HEK293T (cell line): ENCODE results near the gene TCF7L1.

ENCODE experiments used
- CTCF ChIA-PET: fragments of 350-600 bp; formaldehyde crosslinking; extraction: SDS; loops from one replicate; lab custom pipeline; 2021; ENCODE audit warnings: antibody characterized with exemption, inconsistent platforms; lab: Yijun Ruan, JAX
- POLR2A ChIA-PET: fragments of 350-600 bp; formaldehyde crosslinking; extraction: SDS; loops from one replicate; lab custom pipeline; 2020; ENCODE audit warnings: antibody characterized with exemption, inconsistent platforms; lab: Yijun Ruan, JAX
- DNase-seq: peaks from one replicate; pipeline ENCODE4 v3.0.0; 2012; ENCODE audit warnings: mixed read lengths; ENCODE audit errors: extremely low spot score
- ARNT ChIP-seq: fragments of 450-650 bp; IDR thresholded peaks from 2 replicates; pipeline ENCODE4 v1.6.1; 2017; ENCODE audit warnings: mild to moderate bottlenecking
- BHLHE40 ChIP-seq: fragments of 450-650 bp; IDR thresholded peaks from 2 replicates; pipeline ENCODE4 v1.6.1; 2016; ENCODE audit warnings: mild to moderate bottlenecking, moderate library complexity, borderline replicate concordance
- CTBP1 ChIP-seq: fragments of 450-650 bp; IDR thresholded peaks from 2 replicates; pipeline ENCODE4 v1.6.1; 2016; ENCODE audit warnings: borderline replicate concordance
- ELF4 ChIP-seq: fragments of 450-650 bp; IDR thresholded peaks from 2 replicates; pipeline ENCODE4 v1.6.1; 2017; ENCODE audit warnings: antibody characterized with exemption
- FOXA1 ChIP-seq: fragments of 450-650 bp; IDR thresholded peaks from 2 replicates; pipeline ENCODE4 v1.6.1; 2016; ENCODE audit warnings: mild to moderate bottlenecking
- FOXK2 ChIP-seq: fragments of 450-650 bp; IDR thresholded peaks from 2 replicates; pipeline ENCODE4 v1.6.1; 2016; ENCODE audit warnings: mild to moderate bottlenecking
- FOXM1 ChIP-seq: fragments of 450-650 bp; IDR thresholded peaks from 2 replicates; pipeline ENCODE4 v1.6.1; 2017; ENCODE audit warnings: mild to moderate bottlenecking, borderline replicate concordance
- HDGF ChIP-seq: fragments of 450-650 bp; IDR thresholded peaks from 2 replicates; pipeline ENCODE4 v1.6.1; 2017; ENCODE audit warnings: antibody characterized with exemption, borderline replicate concordance
- L3MBTL2 ChIP-seq: fragments of 450-650 bp; conservative IDR thresholded peaks from 2 replicates; pipeline ENCODE4 v1.6.1; 2016; ENCODE audit warnings: mild to moderate bottlenecking
- LEF1 ChIP-seq: fragments of 450-650 bp; IDR thresholded peaks from 2 replicates; pipeline ENCODE4 v1.6.1; 2017; ENCODE audit warnings: mild to moderate bottlenecking, borderline replicate concordance
- NFRKB ChIP-seq: fragments of 450-650 bp; IDR thresholded peaks from 2 replicates; pipeline ENCODE4 v1.6.1; 2016; ENCODE audit warnings: mild to moderate bottlenecking, moderate library complexity
- PKNOX1 ChIP-seq: fragments of 450-650 bp; IDR thresholded peaks from 2 replicates; pipeline ENCODE4 v1.6.1; 2016
- SP1 ChIP-seq: fragments of 450-650 bp; IDR thresholded peaks from 2 replicates; pipeline ENCODE4 v1.6.1; 2017
- SUZ12 ChIP-seq: fragments of 450-650 bp; IDR thresholded peaks from 2 replicates; pipeline ENCODE4 v1.6.1; 2016; ENCODE audit warnings: mild to moderate bottlenecking
- TARDBP ChIP-seq: fragments of 450-650 bp; IDR thresholded peaks from 2 replicates; pipeline ENCODE4 v1.6.1; 2016
- ZNF384 ChIP-seq: fragments of 450-650 bp; IDR thresholded peaks from 2 replicates; pipeline ENCODE4 v1.6.1; 2016

Gene TCF7L1

GRCh38 chr2:85183076-85183475 lies 49.9 kb downstream of the TCF7L1 start:
- TF ChIP-seq LEF1: no peak
- TF ChIP-seq L3MBTL2: no peak
- no peak for DNase-seq
- ChIA-PET CTCF (no interaction called here), POLR2A (no interaction called here)

GRCh38 chr2:85183479-85183878 lies 50.3 kb downstream of the TCF7L1 start:
- DNase-seq: no peak
- TF ChIP-seq FOXA1 (no peak), SP1 (no peak)
- ChIA-PET CTCF (no interaction called here), POLR2A (no interaction called here)

DNA sequence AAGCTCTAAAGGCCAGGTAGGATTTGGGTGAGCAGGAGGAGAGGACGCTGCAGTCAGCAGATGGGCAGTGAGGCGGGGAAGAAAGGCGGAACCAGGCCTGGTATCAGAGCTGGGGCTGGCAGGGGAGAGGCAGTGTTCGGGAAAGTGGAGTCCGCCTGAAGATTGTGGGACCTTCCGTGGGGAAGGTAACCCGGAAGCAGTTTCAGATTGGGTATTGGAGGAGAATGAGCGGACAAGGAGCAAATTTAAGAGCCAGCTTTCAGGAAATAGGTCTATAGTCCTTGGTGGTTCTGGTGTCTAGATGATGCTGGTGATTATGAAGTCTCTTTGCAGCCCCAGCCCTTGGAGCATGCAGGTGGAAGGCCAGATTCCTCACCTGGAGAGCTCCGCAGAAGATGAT lies 51.0 kb downstream of the TCF7L1 start:
- TF ChIP-seq ARNT (no peak), FOXA1 (no peak), SUZ12 (no peak), BHLHE40 (no peak), HDGF (no peak), LEF1 (no peak), SP1 (no peak), ELF4 (no peak), PKNOX1 (no peak), ZNF384 (no peak)
- CTCF ChIA-PET: no interaction called here
- POLR2A ChIA-PET: no interaction called here
- DNase-seq: no peak

GRCh38 chr2:85184990-85185389 lies 51.8 kb downstream of the TCF7L1 start:
- TF ChIP-seq SP1: no peak
- TF ChIP-seq HDGF: no peak
- TF ChIP-seq PKNOX1: no peak
- no peak for TF ChIP-seq FOXA1
- no peak for TF ChIP-seq ARNT
- no peak for TF ChIP-seq NFRKB
- no peak for TF ChIP-seq FOXM1
- TF ChIP-seq TARDBP: no peak
- no peak for TF ChIP-seq BHLHE40
- TF ChIP-seq LEF1: no peak
- TF ChIP-seq CTBP1: no peak
- TF ChIP-seq SUZ12: no peak
- TF ChIP-seq L3MBTL2: no peak
- ChIA-PET POLR2A (no interaction called here), CTCF (interaction anchor here (1.0 kb wide), 1 partner anchor 35 kb away, joined by 3 read pairs; no protein-coding TSS in a partner anchor)
- DNase-seq: no peak

DNA sequence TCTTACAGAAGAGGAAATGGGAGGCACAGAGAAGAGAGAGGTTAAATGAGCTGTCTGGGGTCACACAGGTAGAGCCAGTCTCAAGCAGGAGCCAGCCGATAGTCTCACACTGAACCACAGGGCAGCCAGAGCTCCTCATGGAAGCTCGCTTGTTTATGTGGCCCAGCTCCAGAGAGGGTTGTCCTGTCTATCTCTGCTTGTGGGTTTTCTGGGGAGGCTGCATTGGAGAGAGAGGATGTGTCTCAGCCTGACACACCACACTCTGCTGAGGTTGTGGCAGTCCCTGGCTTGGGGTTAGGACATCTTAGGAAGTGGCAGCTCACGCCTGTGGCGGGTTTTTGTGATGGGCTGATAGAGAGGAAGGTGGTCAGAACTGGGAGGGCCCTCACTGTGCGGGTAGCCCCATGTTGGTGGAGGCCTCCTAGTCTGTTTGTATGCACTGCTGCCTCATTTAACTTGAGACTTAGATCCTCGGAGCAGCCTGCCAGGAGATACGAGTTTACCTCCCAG lies 52.3 kb downstream of the TCF7L1 start:
- no peak for DNase-seq
- CTCF ChIA-PET: interaction anchor here (0.6 to 1.0 kb wide), 4 partner anchors 8 to 488 kb away, joined by 3 read pairs; no protein-coding TSS in a partner anchor
- TF ChIP-seq ARNT: no peak
- no peak for TF ChIP-seq PKNOX1
- no peak for TF ChIP-seq BHLHE40
- no peak for TF ChIP-seq FOXM1
- TF ChIP-seq HDGF: no peak
- no peak for TF ChIP-seq LEF1
- no peak for TF ChIP-seq SP1
- no peak for TF ChIP-seq SUZ12
- no peak for TF ChIP-seq FOXK2
- TF ChIP-seq FOXA1: no peak
- TF ChIP-seq NFRKB: no peak
- POLR2A ChIA-PET: no interaction called here

DNA sequence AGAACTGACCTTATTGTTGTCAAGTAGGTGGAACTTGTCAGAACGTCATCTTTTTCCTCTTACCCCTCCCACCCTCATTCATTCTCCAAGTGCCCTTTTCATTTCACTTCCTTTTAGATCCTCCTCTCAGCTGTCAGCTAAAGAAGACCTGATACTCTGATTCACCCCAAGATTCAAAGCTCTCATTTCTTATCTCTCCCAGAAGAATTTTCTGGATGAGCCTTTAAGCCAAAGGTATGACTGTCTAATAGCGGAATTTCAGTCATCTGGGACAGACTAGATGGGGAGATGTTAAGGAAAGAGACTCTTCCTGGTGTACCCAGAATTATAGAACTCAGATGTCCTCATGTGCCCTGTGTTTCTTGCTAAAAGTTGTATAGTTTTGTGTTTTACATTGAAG lies 53.9 kb downstream of the TCF7L1 start:
- ChIA-PET CTCF (no interaction called here), POLR2A (no interaction called here)
- no peak for DNase-seq
- TF ChIP-seq FOXK2 (no peak), SUZ12 (no peak), L3MBTL2 (no peak), LEF1 (no peak), FOXA1 (no peak), BHLHE40 (no peak), TARDBP (no peak), ZNF384 (no peak), SP1 (no peak), NFRKB (no peak), ARNT (no peak), FOXM1 (no peak), PKNOX1 (no peak)

GRCh38 chr2:85188852-85189251 lies 55.7 kb downstream of the TCF7L1 start:
- no peak for DNase-seq
- CTCF ChIA-PET: no interaction called here
- TF ChIP-seq LEF1 (no peak), CTBP1 (no peak), FOXM1 (no peak), FOXK2 (no peak)

More at GRCh38 chr2:85188852-85189251, 55.7 kb downstream of the TCF7L1 start:
- POLR2A ChIA-PET: no interaction called here
